Measurements from ENCODE around the gene TCF3.

GRCh38 chr19:1699998-1700732 lies 47.8 kb upstream of the TCF3 start:
- TF ChIP-seq CTCF (IDR thresholded peaks at IDR 0.05; ENCODE audit: control extremely low read depth in 1 of 3, insufficient read depth in 1 of 3, low read depth in 1 of 3, low read length in 3 of 3) (no peak), POLR2A (IDR thresholded peaks at IDR 0.05; ENCODE audit: control extremely low read depth in 1 of 2, low read depth in 2 of 2, low read length in 2 of 2) (no peak), CHD2 (IDR thresholded peaks at IDR 0.05; ENCODE audit: low read length) (no peak), ZNF274 (IDR thresholded peaks at IDR 0.05; ENCODE audit: borderline replicate concordance, extremely low read depth, low read length) (no peak)
- TF ChIP-seq, protein P1, sequence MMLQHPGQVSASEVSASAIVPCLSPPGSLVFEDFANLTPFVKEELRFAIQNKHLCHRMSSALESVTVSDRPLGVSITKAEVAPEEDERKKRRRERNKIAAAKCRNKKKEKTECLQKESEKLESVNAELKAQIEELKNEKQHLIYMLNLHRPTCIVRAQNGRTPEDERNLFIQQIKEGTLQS (IDR thresholded peaks at IDR 0.05; ENCODE audit: insufficient read depth, low read depth, low read length): no peak

All from H1 (cell line).